Measurements from ENCODE around the gene HSDL1.

The HSDL1 gene

DNA sequence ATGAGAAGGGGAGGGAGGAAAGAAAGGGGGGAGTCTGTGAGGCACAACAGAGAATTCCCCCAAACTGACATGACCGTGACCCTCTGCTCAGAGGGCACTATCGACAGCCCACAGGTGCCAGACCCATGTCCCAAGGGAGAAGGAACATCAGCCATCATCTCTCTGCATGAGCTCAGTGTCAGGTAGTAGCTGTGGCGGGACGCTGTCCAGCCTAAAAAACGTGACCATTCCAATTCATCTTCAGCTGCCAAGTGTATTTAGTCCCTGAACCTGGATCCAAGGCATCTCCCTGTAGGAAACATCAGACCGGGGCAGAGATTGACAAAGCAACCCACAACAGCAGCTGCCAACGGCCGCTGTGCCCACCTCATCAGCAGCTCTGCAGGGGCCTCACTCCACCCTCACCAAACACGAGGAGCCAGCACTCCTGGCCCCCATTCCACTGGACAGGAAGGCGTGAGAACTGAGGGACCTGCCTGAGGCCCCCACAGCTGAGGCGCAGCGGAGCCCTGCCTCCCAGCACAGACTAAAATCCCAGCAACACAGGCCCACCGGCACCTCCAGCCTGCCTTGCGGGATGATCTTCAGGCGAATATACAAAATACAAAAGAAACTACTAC lies 33.3 kb upstream of the HSDL1 start:
- TF ChIP-seq, protein P1, sequence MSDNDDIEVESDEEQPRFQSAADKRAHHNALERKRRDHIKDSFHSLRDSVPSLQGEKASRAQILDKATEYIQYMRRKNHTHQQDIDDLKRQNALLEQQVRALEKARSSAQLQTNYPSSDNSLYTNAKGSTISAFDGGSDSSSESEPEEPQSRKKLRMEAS (IDR thresholded peaks at IDR 0.05; ENCODE audit: low read depth, low read length): no peak
- TF ChIP-seq POLR2A (IDR thresholded peaks at IDR 0.05; ENCODE audit: extremely low read depth, insufficient read length): no peak
- no peak for TF ChIP-seq MYC (IDR thresholded peaks at IDR 0.05; ENCODE audit: low read depth, low read length)
- TF ChIP-seq, protein P2, sequence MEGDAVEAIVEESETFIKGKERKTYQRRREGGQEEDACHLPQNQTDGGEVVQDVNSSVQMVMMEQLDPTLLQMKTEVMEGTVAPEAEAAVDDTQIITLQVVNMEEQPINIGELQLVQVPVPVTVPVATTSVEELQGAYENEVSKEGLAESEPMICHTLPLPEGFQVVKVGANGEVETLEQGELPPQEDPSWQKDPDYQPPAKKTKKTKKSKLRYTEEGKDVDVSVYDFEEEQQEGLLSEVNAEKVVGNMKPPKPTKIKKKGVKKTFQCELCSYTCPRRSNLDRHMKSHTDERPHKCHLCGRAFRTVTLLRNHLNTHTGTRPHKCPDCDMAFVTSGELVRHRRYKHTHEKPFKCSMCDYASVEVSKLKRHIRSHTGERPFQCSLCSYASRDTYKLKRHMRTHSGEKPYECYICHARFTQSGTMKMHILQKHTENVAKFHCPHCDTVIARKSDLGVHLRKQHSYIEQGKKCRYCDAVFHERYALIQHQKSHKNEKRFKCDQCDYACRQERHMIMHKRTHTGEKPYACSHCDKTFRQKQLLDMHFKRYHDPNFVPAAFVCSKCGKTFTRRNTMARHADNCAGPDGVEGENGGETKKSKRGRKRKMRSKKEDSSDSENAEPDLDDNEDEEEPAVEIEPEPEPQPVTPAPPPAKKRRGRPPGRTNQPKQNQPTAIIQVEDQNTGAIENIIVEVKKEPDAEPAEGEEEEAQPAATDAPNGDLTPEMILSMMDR (IDR thresholded peaks at IDR 0.05; ENCODE audit: low read depth, low read length): no peak
- no peak for DNase-seq (ENCODE audit: low read depth)
- H3K4me3 ChIP-seq (ENCODE audit: low read depth, low read length): no peak overlapping the region

DNA sequence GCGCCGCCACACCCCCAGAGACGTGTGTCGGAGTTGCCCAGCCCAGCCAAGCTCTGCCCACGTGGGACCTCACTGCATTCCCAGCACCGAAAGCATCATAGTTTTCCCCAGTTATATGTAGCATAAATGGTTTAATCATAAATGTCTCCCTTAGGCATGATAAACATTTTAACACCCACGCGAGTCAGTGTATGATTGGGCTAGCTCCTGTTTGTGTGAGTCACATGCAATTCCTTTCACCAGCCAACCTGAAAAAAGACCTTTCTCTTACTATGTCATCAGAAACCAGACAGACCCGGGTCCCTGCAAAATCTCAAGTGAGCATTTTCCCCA lies 32.7 kb upstream of the HSDL1 start:
- TF ChIP-seq POLR2A (IDR thresholded peaks at IDR 0.05; ENCODE audit: extremely low read depth, insufficient read length): no peak
- TF ChIP-seq, protein P2 (IDR thresholded peaks at IDR 0.05; ENCODE audit: low read depth, low read length): no peak
- TF ChIP-seq, protein P1 (IDR thresholded peaks at IDR 0.05; ENCODE audit: low read depth, low read length): no peak
- no peak for TF ChIP-seq MYC (IDR thresholded peaks at IDR 0.05; ENCODE audit: low read depth, low read length)
- DNase-seq (ENCODE audit: low read depth): no peak
- no peak overlapping the region for H3K4me3 ChIP-seq (ENCODE audit: low read depth, low read length)

DNA sequence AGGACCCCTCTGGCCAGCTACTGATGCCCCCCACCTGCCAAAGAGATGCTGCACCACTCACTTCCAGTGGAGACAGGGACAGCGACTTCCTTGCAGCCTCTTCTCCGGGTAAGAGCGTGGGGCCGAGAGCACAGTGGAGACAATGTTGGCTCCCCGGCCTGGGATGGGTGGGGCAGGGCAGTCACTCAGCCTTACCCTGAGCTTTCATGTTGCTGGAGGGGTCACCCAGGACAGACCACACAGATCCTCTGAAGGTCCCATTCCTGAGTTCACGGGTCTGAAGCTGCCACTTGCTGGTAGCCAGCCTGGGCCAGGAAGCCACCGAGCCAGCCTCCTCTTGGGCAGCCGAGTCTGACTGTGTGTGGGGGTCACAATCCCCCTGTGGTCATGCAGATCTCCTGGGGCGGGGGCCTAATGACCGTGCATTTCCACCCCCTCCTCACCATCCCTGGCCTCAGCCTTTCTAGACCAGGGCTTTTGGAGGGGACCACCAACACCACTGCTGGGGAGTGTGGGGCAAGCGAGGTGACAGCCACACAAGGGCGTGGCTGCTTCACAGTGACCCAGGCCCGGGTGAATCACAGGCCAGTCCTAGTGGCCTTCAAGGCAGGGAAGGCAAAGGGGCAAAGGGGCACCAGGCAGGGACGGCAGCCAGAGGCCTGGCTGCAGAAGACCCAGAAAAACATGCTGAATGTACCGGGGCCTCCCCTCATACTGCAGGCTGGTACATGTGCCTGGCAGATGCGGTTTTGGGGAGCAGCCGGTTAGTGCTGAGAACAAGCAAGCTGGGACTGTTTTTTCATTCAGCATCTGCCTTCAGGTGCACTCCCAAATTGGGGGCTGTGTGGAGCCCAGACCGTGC lies 31.4 kb upstream of the HSDL1 start:
- peak; percentile 19 for DNase-seq (ENCODE audit: low read depth)
- TF ChIP-seq MYC (IDR thresholded peaks at IDR 0.05; ENCODE audit: low read depth, low read length): no peak
- TF ChIP-seq, protein P2 (IDR thresholded peaks at IDR 0.05; ENCODE audit: low read depth, low read length): no peak
- TF ChIP-seq, protein P1 (IDR thresholded peaks at IDR 0.05; ENCODE audit: low read depth, low read length): no peak
- H3K4me3 ChIP-seq (ENCODE audit: low read depth, low read length): no peak overlapping the region

DNA sequence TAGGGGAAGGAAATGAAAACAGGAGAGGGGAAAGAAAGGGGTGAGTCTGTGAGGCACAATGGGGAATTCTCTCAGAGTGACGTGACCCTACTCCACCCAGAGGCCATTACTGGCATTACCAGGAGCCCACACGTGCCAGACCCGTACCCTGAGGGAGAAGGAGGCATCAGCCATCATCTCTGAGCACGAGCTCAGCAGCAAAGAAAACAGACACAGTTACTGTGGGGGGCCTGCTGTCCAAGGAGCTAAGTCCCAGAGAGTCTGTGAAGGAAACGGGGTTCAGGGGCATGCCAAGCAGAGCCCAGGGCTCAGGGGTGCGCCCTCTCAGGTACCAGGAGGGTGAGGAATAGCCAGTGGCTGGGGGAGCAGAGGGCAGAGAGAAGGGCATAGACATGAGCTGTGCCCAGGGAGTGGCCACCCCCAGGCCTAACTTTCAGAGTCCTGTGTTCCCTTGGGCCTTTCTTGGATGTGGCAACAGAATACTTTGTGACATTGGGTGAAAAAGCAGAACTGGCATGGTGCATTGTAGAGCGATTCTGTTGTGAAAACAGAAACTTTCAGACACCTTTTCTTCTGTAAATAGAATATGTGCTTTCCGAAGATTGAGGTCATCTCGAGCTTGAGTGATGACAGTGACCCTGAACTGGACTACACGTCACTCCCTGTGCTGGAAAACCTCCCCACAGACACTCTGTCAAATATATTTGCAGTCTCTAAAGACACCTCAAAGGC lies 30.5 kb upstream of the HSDL1 start:
- no peak overlapping the region for H3K4me3 ChIP-seq (ENCODE audit: low read depth, low read length)
- DNase-seq (ENCODE audit: low read depth): peak; percentile 77
- TF ChIP-seq, protein P2 (IDR thresholded peaks at IDR 0.05; ENCODE audit: low read depth, low read length): peak; percentile 91
- peak; percentile 95 for TF ChIP-seq MYC (IDR thresholded peaks at IDR 0.05; ENCODE audit: low read depth, low read length)
- no peak for TF ChIP-seq POLR2A (IDR thresholded peaks at IDR 0.05; ENCODE audit: extremely low read depth, insufficient read length)
- TF ChIP-seq, protein P1 (IDR thresholded peaks at IDR 0.05; ENCODE audit: low read depth, low read length): peak; percentile 95

DNA sequence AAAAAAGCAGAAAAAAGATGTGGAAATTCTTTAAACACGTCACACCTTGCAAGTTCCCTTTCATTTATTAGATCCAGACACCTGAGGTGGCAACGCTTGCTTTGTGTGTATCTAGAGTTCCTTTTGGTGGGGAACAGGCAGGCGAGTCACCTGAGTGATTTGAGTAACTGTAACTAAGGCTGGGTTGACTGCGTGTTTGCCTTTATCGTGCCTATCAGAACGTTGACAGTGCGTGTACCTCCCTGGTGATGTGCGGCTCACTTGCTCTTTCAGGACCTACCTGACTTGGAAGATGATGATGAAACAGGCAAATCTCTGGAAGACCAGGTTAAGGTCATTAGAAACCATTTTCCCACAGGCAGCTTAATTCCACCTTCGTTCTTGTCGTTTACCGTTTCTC lies 29.4 kb upstream of the HSDL1 start:
- TF ChIP-seq POLR2A (IDR thresholded peaks at IDR 0.05; ENCODE audit: extremely low read depth, insufficient read length) (no peak), MYC (IDR thresholded peaks at IDR 0.05; ENCODE audit: low read depth, low read length) (no peak)
- TF ChIP-seq, protein P2 (IDR thresholded peaks at IDR 0.05; ENCODE audit: low read depth, low read length): no peak
- TF ChIP-seq, protein P1 (IDR thresholded peaks at IDR 0.05; ENCODE audit: low read depth, low read length): no peak
- DNase-seq (ENCODE audit: low read depth): no peak

More for the DNA sequence above, 29.4 kb upstream of the HSDL1 start:
- no peak overlapping the region for H3K4me3 ChIP-seq (ENCODE audit: low read depth, low read length)
